ENCODE measurements around the gene AGBL4.

Gene AGBL4

DNA sequence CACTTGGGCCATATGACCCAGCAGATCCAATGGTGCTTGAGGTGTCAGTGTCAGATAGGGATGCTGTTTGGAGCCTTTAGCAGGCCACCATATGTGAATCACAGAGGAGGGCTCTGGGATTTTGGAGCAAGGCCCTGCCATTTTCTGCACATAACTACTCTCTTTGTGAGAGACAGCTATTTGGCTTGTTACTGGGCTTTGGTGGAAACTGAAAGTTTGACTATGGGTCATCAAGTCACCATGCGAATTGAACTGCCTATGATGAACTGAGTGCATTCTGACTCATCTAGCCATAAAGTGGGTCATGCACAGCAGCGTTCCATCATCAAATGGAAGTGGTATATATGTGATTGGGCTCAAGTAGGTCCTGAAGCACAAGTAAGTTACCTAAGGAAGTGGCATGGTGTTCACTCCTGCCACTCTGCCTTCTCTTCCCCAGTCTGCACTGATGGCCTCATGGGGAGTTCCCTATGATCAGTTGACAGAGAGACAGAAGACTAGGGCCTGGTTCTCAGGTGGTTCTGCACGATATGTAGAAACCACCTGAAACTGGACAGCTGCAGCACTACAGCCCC, 447.3 kb downstream of the AGBL4 start:
- Histone ChIP-seq H4K20me1 (no peaks in the 10 kb centered on the region), H3K9me3 (peaks cover 25% of the 10 kb centered on the region), H3K4me1 (no peaks in the 10 kb centered on the region), H3K4me3 (no peak overlapping the region), H3K4me2 (no peak overlapping the region), H3K27ac (no peak overlapping the region), H3K9ac (no peak overlapping the region), H3K27me3 (no peaks in the 10 kb centered on the region), H3K36me3 (no peaks in the 10 kb centered on the region)
- TF ChIP-seq Cebpa-rat (IDR thresholded peaks at IDR 0.05), result no peak

DNA sequence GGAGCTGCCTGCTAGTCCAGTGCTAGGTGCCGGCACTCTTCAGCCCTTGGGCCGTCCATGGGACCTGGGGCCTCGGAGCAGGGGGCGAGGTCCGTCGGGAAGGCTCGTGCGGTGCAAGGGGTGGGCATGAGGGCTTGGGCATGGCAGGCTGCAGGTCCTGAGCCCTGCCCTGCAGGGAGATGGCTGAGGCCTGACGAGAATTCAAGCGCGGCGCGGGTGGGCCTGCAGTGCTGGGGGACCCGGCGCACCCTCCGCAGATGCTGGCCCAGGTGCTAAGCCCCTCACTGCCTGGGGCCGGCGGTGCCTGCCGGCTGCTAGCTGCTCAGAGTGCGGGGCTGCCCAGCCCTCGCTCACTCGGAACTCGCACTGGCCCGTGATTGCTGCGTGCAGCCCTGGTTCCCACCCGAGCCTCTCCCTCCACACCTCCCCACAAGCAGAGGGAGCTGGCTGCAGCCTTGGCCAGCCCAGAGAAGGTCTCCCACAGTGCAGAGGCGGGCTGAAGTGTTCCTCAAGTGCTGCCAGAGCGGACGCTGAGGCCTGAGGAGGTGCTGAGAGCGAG, 467.0 kb downstream of the AGBL4 start:
- Histone ChIP-seq H3K9me3 (no peaks in the 10 kb centered on the region), H3K4me2 (no peak overlapping the region), H3K4me1 (no peaks in the 10 kb centered on the region), H3K36me3 (no peaks in the 10 kb centered on the region), H4K20me1 (no peaks in the 10 kb centered on the region), H3K27ac (no peak overlapping the region), H3K27me3 (no peaks in the 10 kb centered on the region), H3K4me3 (no peak overlapping the region), H3K9ac (no peak overlapping the region)
- TF ChIP-seq Cebpa-rat (IDR thresholded peaks at IDR 0.05), result no peak

DNA sequence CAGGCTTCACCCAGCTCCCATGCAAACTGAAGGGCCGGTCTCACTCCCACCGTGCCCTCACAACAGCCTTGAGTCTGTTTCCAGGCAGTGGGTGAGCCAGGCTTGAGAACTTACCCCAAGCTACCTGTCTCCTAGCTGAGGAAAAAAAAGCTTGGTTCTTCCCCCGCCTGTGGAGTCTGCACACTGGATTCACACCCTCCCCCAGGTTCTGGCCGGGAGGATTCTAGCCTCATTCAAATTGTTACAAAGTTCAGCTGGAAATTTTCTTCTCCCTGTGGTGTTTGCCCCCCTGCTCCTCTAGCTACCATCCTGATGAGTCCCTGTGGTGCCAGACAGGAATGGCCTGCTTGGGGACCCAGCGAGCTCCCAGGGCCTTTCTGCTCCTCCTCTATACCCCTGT, 471.7 kb downstream of the AGBL4 start:
- Histone ChIP-seq H3K4me2 (no peak overlapping the region), H4K20me1 (no peaks in the 10 kb centered on the region), H3K4me3 (no peak overlapping the region), H3K36me3 (no peaks in the 10 kb centered on the region), H3K4me1 (no peaks in the 10 kb centered on the region), H3K27ac (no peak overlapping the region), H3K9ac (no peak overlapping the region), H3K9me3 (no peaks in the 10 kb centered on the region), H3K27me3 (no peaks in the 10 kb centered on the region)
- no peak for TF ChIP-seq Cebpa-rat (IDR thresholded peaks at IDR 0.05)

DNA sequence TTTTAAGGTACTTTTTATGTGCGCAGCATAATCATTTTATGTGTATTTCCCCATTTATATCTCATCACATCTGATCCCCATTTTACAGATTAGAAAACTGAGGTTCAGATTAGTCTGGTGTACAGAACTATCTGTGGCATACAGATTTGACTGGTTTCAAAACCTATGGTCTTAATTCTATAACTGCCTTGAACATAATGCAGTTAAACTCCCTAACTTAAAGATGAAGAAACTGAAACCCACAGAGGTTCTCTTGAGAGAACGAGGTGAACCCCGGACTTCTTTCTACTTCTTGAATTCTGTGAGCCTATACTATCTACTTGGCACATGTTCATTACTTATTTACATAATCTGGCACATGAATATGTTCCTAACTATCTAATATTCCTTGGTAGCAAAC, 479.1 kb downstream of the AGBL4 start:
- Histone ChIP-seq H3K27ac (no peak overlapping the region), H3K4me2 (no peak overlapping the region), H3K27me3 (no peaks in the 10 kb centered on the region), H3K4me1 (no peaks in the 10 kb centered on the region), H3K4me3 (no peak overlapping the region), H3K36me3 (no peaks in the 10 kb centered on the region), H3K9ac (no peak overlapping the region), H4K20me1 (no peaks in the 10 kb centered on the region), H3K9me3 (peaks cover 6% of the 10 kb centered on the region)
- no peak for TF ChIP-seq Cebpa-rat (IDR thresholded peaks at IDR 0.05)

DNA sequence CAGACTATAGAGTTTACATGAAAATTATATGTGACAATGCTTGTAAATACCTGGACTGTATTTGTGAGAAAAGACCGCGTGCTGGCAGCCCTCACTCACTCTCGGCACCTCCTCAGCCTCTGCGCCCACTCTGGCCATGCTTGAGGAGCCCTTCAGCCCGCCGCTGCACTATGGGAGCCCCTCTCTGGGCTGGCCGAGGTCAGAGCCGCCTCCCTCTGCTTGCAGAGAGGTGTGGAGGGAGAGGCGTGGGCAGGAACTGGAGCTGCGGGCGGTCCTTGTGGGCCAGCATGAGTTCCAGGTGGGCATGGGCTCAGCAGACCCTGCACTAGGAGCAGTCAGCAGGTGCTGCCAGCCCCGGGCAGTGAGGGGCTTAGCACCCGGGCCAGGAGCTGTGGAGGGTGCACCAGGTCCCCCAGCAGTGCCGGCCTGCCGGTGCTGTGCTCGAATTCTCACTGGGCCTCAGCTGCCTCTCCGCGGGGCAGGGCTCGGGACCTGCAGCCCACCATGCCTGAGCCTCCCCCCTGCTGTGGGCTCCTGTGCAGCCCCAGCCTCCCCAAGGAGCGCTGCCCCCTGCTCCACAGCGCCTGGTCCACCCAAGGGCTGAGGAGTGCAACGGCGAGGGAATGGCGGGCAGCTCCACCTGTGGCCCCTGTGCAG, 482.5 kb downstream of the AGBL4 start:
- Histone ChIP-seq H3K9me3 (peaks cover 6% of the 10 kb centered on the region), H3K9ac (no peak overlapping the region), H3K4me1 (no peaks in the 10 kb centered on the region), H3K36me3 (no peaks in the 10 kb centered on the region), H3K27ac (no peak overlapping the region), H3K4me2 (no peak overlapping the region), H3K4me3 (no peak overlapping the region), H4K20me1 (no peaks in the 10 kb centered on the region), H3K27me3 (no peaks in the 10 kb centered on the region)
- no peak for TF ChIP-seq Cebpa-rat (IDR thresholded peaks at IDR 0.05)

DNA sequence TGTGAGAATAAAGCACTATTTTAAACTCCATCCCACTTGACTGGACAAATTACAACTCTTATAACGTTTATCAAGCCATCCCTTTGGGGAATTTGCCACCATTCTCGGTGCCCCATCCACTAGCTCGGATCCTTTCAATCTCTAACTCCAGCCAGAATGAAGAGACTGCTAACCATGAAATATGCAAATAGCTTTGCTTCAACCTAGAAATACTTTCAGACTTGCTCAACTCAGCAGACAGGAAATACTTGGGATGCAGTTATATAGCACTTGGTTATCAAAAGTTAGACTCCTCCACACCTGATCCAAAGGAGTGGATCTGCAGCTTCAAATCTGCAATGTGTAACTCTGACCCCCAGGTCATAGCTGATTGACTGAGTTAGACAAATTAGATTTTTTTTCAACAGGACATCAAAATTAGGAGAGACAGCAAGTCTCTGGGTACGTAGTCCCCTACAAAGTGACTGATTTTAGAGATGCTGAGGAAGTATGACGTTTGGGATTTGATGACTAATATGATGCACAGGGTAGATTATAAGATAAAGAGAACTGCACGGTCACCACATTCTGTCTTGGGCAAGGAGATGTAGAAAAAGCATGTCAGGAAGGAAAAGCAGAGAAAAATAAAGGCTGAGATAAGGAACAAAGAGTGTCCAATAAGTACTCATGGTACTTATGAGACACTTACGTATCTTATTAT, 496.0 kb downstream of the AGBL4 start:
- H3K9me3 ChIP-seq, result no peaks in the 10 kb centered on the region
- H3K4me3 ChIP-seq, result no peak overlapping the region
- no peak overlapping the region for H3K27ac ChIP-seq
- no peak for TF ChIP-seq Cebpa-rat (IDR thresholded peaks at IDR 0.05)
- no peaks in the 10 kb centered on the region for H4K20me1 ChIP-seq
- H3K27me3 ChIP-seq, result no peaks in the 10 kb centered on the region
- H3K4me2 ChIP-seq, result no peak overlapping the region
- no peak overlapping the region for H3K9ac ChIP-seq
- H3K36me3 ChIP-seq, result no peaks in the 10 kb centered on the region
- H3K4me1 ChIP-seq, result no peaks in the 10 kb centered on the region

DNA sequence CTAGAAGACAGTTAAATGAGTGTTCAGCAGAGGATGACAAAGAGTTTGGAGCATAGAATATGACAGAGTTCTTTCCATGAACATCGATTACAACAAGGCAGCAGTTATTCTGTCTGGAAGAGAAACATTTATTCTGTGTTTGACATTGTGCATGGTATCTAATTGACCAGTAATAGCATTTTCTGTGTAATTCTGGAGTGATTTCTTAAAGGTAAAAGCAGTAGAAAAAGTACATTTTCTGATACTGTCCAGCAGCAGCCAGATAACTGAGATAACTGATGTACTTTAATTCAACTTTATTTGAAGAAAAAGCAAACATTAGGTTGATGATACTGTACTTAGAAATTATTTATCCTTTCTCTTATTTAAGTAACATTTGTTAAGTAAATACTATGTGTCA, 497.1 kb downstream of the AGBL4 start:
- Histone ChIP-seq H4K20me1 (no peaks in the 10 kb centered on the region), H3K27ac (no peak overlapping the region), H3K27me3 (no peaks in the 10 kb centered on the region), H3K4me1 (no peaks in the 10 kb centered on the region), H3K9ac (no peak overlapping the region), H3K9me3 (no peaks in the 10 kb centered on the region), H3K4me2 (no peak overlapping the region), H3K4me3 (no peak overlapping the region), H3K36me3 (no peaks in the 10 kb centered on the region)
- no peak for TF ChIP-seq Cebpa-rat (IDR thresholded peaks at IDR 0.05)

DNA sequence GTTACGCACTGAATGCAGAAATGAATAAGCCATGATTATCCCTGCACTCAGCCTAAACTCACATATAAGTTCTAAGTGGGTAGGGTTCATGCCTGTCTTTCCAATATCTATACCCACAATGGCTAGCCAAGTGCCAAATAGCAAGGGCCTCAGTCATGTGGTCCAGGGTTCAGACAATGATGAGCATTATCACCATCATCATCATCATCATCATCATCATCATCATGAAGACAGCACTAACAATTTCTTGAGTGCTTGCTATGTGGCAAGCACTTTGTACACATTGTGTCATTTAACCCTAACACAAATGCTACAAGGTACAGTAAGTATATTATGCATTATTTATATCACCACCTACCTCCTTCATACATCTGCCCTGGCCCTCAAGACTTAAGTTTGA, 500.0 kb downstream of the AGBL4 start:
- H3K27ac ChIP-seq, result no peak overlapping the region
- H4K20me1 ChIP-seq, result no peaks in the 10 kb centered on the region
- H3K4me3 ChIP-seq, result no peak overlapping the region
- H3K4me1 ChIP-seq, result no peaks in the 10 kb centered on the region
- H3K9me3 ChIP-seq, result no peaks in the 10 kb centered on the region
- no peak for TF ChIP-seq Cebpa-rat (IDR thresholded peaks at IDR 0.05)
- no peaks in the 10 kb centered on the region for H3K27me3 ChIP-seq
- no peak overlapping the region for H3K4me2 ChIP-seq
- H3K9ac ChIP-seq, result no peak overlapping the region
- H3K36me3 ChIP-seq, result no peaks in the 10 kb centered on the region

DNA sequence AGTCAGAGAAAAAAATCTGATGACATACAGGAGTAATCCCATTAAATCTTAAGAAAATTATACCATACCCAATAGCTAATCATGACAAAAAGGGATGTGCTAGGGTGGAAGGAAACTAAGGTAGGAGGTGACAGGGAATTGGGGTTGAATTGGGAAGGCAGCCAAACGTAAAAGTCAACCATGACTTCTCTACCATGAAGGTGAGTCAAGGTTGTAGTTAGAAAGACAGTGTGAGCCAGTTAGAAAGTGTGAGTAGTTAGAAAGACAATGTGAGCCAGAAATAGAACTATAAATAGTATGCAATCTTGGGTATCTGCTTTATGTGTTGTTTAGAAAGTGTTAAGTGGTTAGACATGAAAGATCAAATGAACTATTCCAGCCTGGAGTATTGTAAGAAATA, 556.8 kb downstream of the AGBL4 start:
- Histone ChIP-seq H3K9ac (no peak overlapping the region), H3K4me2 (no peak overlapping the region), H3K4me3 (no peak overlapping the region), H4K20me1 (no peaks in the 10 kb centered on the region), H3K9me3 (no peaks in the 10 kb centered on the region), H3K27ac (no peak overlapping the region), H3K36me3 (no peaks in the 10 kb centered on the region), H3K4me1 (no peaks in the 10 kb centered on the region), H3K27me3 (no peaks in the 10 kb centered on the region)
- no peak for TF ChIP-seq Cebpa-rat (IDR thresholded peaks at IDR 0.05)

DNA sequence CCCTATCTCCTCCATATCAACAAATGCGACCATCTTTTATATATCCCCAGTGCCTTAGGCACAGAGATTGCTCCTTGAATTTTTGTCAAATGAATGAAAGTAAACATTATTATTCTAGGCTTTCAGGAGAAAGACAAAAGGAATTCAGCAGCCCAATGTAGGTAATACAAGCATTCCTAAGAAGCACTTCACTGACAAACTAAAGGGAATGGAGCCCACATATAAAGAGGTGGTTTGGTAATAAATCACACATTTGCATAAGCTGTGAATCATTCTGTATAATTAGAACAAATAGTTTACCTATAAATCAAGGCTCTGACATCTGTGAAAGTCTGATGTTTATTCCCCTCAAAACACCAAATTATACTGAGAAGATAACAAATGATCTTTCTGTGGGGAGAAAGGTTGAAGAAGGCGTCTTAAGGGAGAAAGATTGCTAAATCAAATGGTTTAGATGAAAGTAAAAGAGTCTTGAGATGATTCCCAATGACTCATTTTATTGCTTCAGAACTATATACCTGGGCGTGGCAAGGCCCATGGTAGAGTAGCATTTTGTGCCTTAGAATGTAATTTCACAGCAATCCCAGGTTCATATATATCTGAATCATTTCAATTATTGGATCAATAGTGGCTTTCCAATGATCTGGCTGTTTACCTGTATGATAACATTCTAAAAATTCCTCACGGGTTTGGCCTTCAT, 558.1 kb downstream of the AGBL4 start:
- no peak for TF ChIP-seq Cebpa-rat (IDR thresholded peaks at IDR 0.05)
- H3K4me2 ChIP-seq, result no peak overlapping the region

More for the DNA sequence above, 558.1 kb downstream of the AGBL4 start:
- H3K27ac ChIP-seq, result no peak overlapping the region
- no peaks in the 10 kb centered on the region for H3K4me1 ChIP-seq
- no peak overlapping the region for H3K9ac ChIP-seq
- no peaks in the 10 kb centered on the region for H4K20me1 ChIP-seq
- no peaks in the 10 kb centered on the region for H3K36me3 ChIP-seq
- no peak overlapping the region for H3K4me3 ChIP-seq
- no peaks in the 10 kb centered on the region for H3K9me3 ChIP-seq
- H3K27me3 ChIP-seq, result no peaks in the 10 kb centered on the region

Data from BLaER1 (cell line).